ENCODE data around the gene SOX6.
A peak's percentile ranks its signal among the peaks of the same experiment; 100 is the strongest.

The SOX6 gene

GRCh38 chr11:16346975-16347374 lies 9.4 kb downstream of the SOX6 start:
- no peak overlapping the region for H3K4me3 ChIP-seq (ENCODE audit: low read length)
- peak; percentile 73 for DNase-seq (ENCODE audit: low read depth)
- TF ChIP-seq CTCF (IDR thresholded peaks at IDR 0.05; ENCODE audit: insufficient read depth, low read depth, low read length, missing control alignments) = no peak

- no peak overlapping the region for H3K4me3 ChIP-seq (ENCODE audit: low read length)
- no peak for DNase-seq (ENCODE audit: low read depth)
These were observed 14.5 kb downstream of the SOX6 start for GRCh38 chr11:16341853-16342252.

GRCh38 chr11:16338393-16338792 lies 18.0 kb downstream of the SOX6 start:
- no peak overlapping the region for H3K4me3 ChIP-seq (ENCODE audit: low read length)
- DNase-seq (ENCODE audit: low read depth) = peak; percentile 11
- no peak for TF ChIP-seq CTCF (IDR thresholded peaks at IDR 0.05; ENCODE audit: insufficient read depth, low read depth, low read length, missing control alignments)

More at GRCh38 chr11:16341853-16342252, 14.5 kb downstream of the SOX6 start:
- TF ChIP-seq CTCF (IDR thresholded peaks at IDR 0.05; ENCODE audit: insufficient read depth, low read depth, low read length, missing control alignments) = no peak

GRCh38 chr11:16337421-16338213 lies 18.7 kb downstream of the SOX6 start:
- no peak for TF ChIP-seq CTCF (IDR thresholded peaks at IDR 0.05; ENCODE audit: insufficient read depth, low read depth, low read length, missing control alignments)
- peak; percentile 4 for DNase-seq (ENCODE audit: low read depth)
- H3K4me3 ChIP-seq (ENCODE audit: low read length) = no peak overlapping the region

- TF ChIP-seq CTCF (IDR thresholded peaks at IDR 0.05; ENCODE audit: insufficient read depth, low read depth, low read length, missing control alignments) = no peak
- DNase-seq (ENCODE audit: low read depth) = no peak
- no peak overlapping the region for H3K4me3 ChIP-seq (ENCODE audit: low read length)
These were observed 19.6 kb downstream of the SOX6 start for GRCh38 chr11:16336721-16337120.

- H3K4me3 ChIP-seq (ENCODE audit: low read length) = no peak overlapping the region
- no peak for TF ChIP-seq CTCF (IDR thresholded peaks at IDR 0.05; ENCODE audit: insufficient read depth, low read depth, low read length, missing control alignments)
- DNase-seq (ENCODE audit: low read depth) = no peak
These were observed 20.1 kb downstream of the SOX6 start for GRCh38 chr11:16336204-16336603.
